Upper lobe of left lung (tissue), 6 donors: ENCODE measurements around the gene SPATS2. TPM values are rescaled to one million over a fixed set of nuclear protein-coding genes. Genes with fewer than 3 reads are reported as not detected.
"Not testable (repeated sequence)": the region's sequence is repeated elsewhere in the genome, so short reads cannot be mapped to it uniquely, and the experiment has no call there.

ENCODE experiments used
- ATAC-seq, 2 donors: fragments of 200-7000 bp; cut with Tn5 transposase; one replicate each; pipeline ENCODE4 v1.9.1; 2022; ENCODE audit warnings: mild to moderate bottlenecking in 2 of 2, moderate library complexity in 2 of 2; ENCODE audit not compliant: low FRiP score in 2 of 2
- DNase-seq, 2 donors: peaks; one replicate each; pipeline ENCODE4 v3.0.0-alpha.2; 2019 to 2020
- H3K27ac ChIP-seq, 4 donors: fragments of 200-600 bp; sonication (generic); one replicate each; pipeline ENCODE4 v1.5.1; 2016 to 2019
- H3K27me3 ChIP-seq, 4 donors: fragments of 200-600 bp; sonication (generic); one replicate each; pipeline ENCODE4 v1.5.1; 2017 to 2019
- H3K36me3 ChIP-seq, 4 donors: fragments of 200-600 bp; sonication (generic); one replicate each; pipeline ENCODE4 v1.5.1; 2016 to 2019
- H3K4me1 ChIP-seq, 4 donors: fragments of 200-600 bp; sonication (generic); one replicate each; pipeline ENCODE4 v1.5.1; 2018 to 2019
- H3K4me3 ChIP-seq, 4 donors: fragments of 200-600 bp; sonication (generic); one replicate each; pipeline ENCODE4 v1.5.1; 2017 to 2019; ENCODE audit warnings: mild to moderate bottlenecking in 2 of 4, moderate library complexity in 1 of 4
- H3K9me3 ChIP-seq, 4 donors: fragments of 200-600 bp; sonication (generic); one replicate each; pipeline ENCODE4 v1.5.1; 2018 to 2019
- CTCF ChIP-seq, 6 experiments: fragments of 450-650 bp in 4 of 6; fragments of 200-600 bp in 2 of 6; sonication (generic) in 2 of 6; IDR thresholded peaks; one replicate each; pipeline ENCODE4 v1.5.1; 2016 to 2019; ENCODE audit warnings: antibody characterized with exemption in 6 of 6
- EP300 ChIP-seq, 4 donors: sonication (generic); formaldehyde crosslinking; IDR thresholded peaks; one replicate each; pipeline ENCODE4 v1.5.1; 2017; ENCODE audit warnings: antibody characterized with exemption in 4 of 4, control low read depth in 2 of 4
- POLR2A ChIP-seq, 4 donors: fragments of 450-650 bp; IDR thresholded peaks; one replicate each; pipeline ENCODE4 v1.5.1; 2016 to 2017; ENCODE audit warnings: antibody characterized with exemption in 4 of 4, mild to moderate bottlenecking in 2 of 4
- POLR2AphosphoS5 ChIP-seq, 2 donors: sonication (generic); formaldehyde crosslinking; IDR thresholded peaks; one replicate each; pipeline ENCODE4 v1.5.1; 2017; ENCODE audit warnings: antibody characterized with exemption in 2 of 2
- WGBS, 2 donors: methylation state at CpG; one replicate each; pipeline ENCODE4 v1.1.5; 2017 to 2018; 5-methylcytosine and 5-hydroxymethylcytosine counted together
- total RNA-seq, 6 donors: library from RNA; depleted of rRNA in 4 of 6; stranded (reverse); fragments of >200 nt in 4 of 6; gene quantifications; one replicate each; pipeline versions ENCODE4 v1.1.0 to v1.2.1, GENCODE V29; 2016 to 2021
- donor health status: DM: no; HTN: no; CAD: no; lungs with moderate emphysema.
- donor health status: DM: no; HTN: yes; CAD: no; lungs with severe emphysema.

SPATS2 gene
- total RNA-seq, 6 donors from 2014 or later: 6.2 to 33.5 (median 14.4) TPM

- WGBS, 2 donors: 85 to 87% methylated on average over 3 to 6 of the region's 7 CpGs
Measured at GRCh38 chr12:49330032-49330619, 37.1 kb upstream of the SPATS2 start.

GRCh38 chr12:49330631-49331379 lies 36.5 kb upstream of the SPATS2 start:
- 83 to 84% methylated on average over 10 to 14 of the region's 14 CpGs for WGBS, 2 donors
- peak in 1 of 2 donors; percentile 9 for DNase-seq
- Histone ChIP-seq H3K4me3 (no peak overlapping the region), H3K27ac (no peak overlapping the region), H3K9me3 (no peaks in the 10 kb centered on the region), H3K4me1 (peaks cover 6 to 16% (median 10%) of the 10 kb centered on the region in 4 donors), H3K36me3 (no peaks in the 10 kb centered on the region), H3K27me3 (peaks cover 1 to 33% (median 15%) of the 10 kb centered on the region in 4 donors)
- TF ChIP-seq POLR2A (IDR thresholded peaks at IDR 0.05): no peak
- TF ChIP-seq POLR2AphosphoS5 (IDR thresholded peaks at IDR 0.05): no peak
- ATAC-seq: no peak

More at GRCh38 chr12:49330032-49330619, 37.1 kb upstream of the SPATS2 start:
- Histone ChIP-seq H3K4me1 (peaks cover 6 to 16% (median 10%) of the 10 kb centered on the region in 4 donors), H3K36me3 (no peaks in the 10 kb centered on the region), H3K27me3 (peaks cover 0 to 26% (median 12%) of the 10 kb centered on the region in 4 donors), H3K9me3 (no peaks in the 10 kb centered on the region), H3K27ac (no peak overlapping the region), H3K4me3 (no peak overlapping the region)
- no peak for TF ChIP-seq CTCF (IDR thresholded peaks at IDR 0.05)
- no peak for TF ChIP-seq EP300 (IDR thresholded peaks at IDR 0.05)
- no peak for TF ChIP-seq POLR2A (IDR thresholded peaks at IDR 0.05)
- no peak for TF ChIP-seq POLR2AphosphoS5 (IDR thresholded peaks at IDR 0.05)
- ATAC-seq: no peak
- peak in 1 of 2 donors; percentile 2 for DNase-seq

- H3K9me3 ChIP-seq: no peaks in the 10 kb centered on the region
- H3K27me3 ChIP-seq: peaks cover 1 to 41% (median 23%) of the 10 kb centered on the region in 4 donors
- H3K27ac ChIP-seq: no peak overlapping the region
- ATAC-seq (peak; percentile 82 to 83), DNase-seq (peak in 1 of 2 donors; percentile 79)
- TF ChIP-seq POLR2A (IDR thresholded peaks at IDR 0.05): no peak
- peak; percentile 37 to 84 (median 70) for TF ChIP-seq CTCF (IDR thresholded peaks at IDR 0.05)
- H3K4me1 ChIP-seq: peaks cover 10 to 24% (median 15%) of the 10 kb centered on the region in 4 donors
- H3K4me3 ChIP-seq: no peak overlapping the region
- H3K36me3 ChIP-seq: no peaks in the 10 kb centered on the region
- 51 to 59% methylated on average over 11 of the region's 11 CpGs for WGBS, 2 donors
Measured at GRCh38 chr12:49331380-49332222, 35.7 kb upstream of the SPATS2 start.

- DNase-seq (no peak), ATAC-seq (no peak)
- no peaks in the 10 kb centered on the region for H3K9me3 ChIP-seq
- H3K36me3 ChIP-seq: no peaks in the 10 kb centered on the region
- peak overlapping the region in 1 of 4 donors; percentile 17 for H3K4me3 ChIP-seq
- 61 to 80% methylated on average over 17 of the region's 17 CpGs for WGBS, 2 donors
- peaks cover 19 to 33% (median 23%) of the 10 kb centered on the region in 4 donors for H3K4me1 ChIP-seq
- H3K27ac ChIP-seq: no peak overlapping the region
- peaks cover 1 to 50% (median 30%) of the 10 kb centered on the region in 4 donors for H3K27me3 ChIP-seq
- TF ChIP-seq CTCF (IDR thresholded peaks at IDR 0.05) (no peak), POLR2A (IDR thresholded peaks at IDR 0.05) (no peak)
Measured at GRCh38 chr12:49332441-49332861, 34.8 kb upstream of the SPATS2 start.

GRCh38 chr12:49332891-49333371 lies 34.3 kb upstream of the SPATS2 start:
- H3K4me3 ChIP-seq: peak overlapping the region in 2 of 4 donors; percentile 17 to 21
- H3K4me1 ChIP-seq: peaks cover 20 to 33% (median 24%) of the 10 kb centered on the region in 4 donors
- H3K27me3 ChIP-seq: peaks cover 1 to 53% (median 30%) of the 10 kb centered on the region in 4 donors
- H3K27ac ChIP-seq: no peak overlapping the region
- DNase-seq (peak; percentile 20 to 83), ATAC-seq (no peak)
- TF ChIP-seq POLR2AphosphoS5 (IDR thresholded peaks at IDR 0.05) (no peak), EP300 (IDR thresholded peaks at IDR 0.05) (no peak), POLR2A (IDR thresholded peaks at IDR 0.05) (no peak), CTCF (IDR thresholded peaks at IDR 0.05) (no peak)
- 28% methylated on average over 20 to 37 of the region's 40 CpGs for WGBS, 2 donors
- no peaks in the 10 kb centered on the region for H3K9me3 ChIP-seq
- H3K36me3 ChIP-seq: no peaks in the 10 kb centered on the region

GRCh38 chr12:49333778-49334177 lies 33.5 kb upstream of the SPATS2 start:
- peak in 1 of 2 donors; percentile 0 for DNase-seq
- H3K27me3 ChIP-seq: peaks cover 1 to 55% (median 30%) of the 10 kb centered on the region in 4 donors

More at GRCh38 chr12:49333778-49334177, 33.5 kb upstream of the SPATS2 start:
- ATAC-seq, H3K4me3 ChIP-seq, H3K36me3 ChIP-seq, H3K9me3 ChIP-seq, H3K27ac ChIP-seq: not testable (repeated sequence)
- peaks cover 20 to 33% (median 24%) of the 10 kb centered on the region in 4 donors for H3K4me1 ChIP-seq
- 46 to 53% methylated on average over 21 of the region's 21 CpGs for WGBS, 2 donors
